Esophagus mucosa (tissue), 1 donor: ENCODE data around the gene ALG9. TPM values are rescaled to one million over a fixed set of nuclear protein-coding genes. Genes with fewer than 3 reads are reported as not detected.
"Not testable (repeated sequence)": the region's sequence is repeated elsewhere in the genome, so short reads cannot be mapped to it uniquely, and the experiment has no call there.

ENCODE experiments used
- ATAC-seq: fragments of 200-7000 bp; cut with Tn5 transposase; one replicate; pipeline ENCODE4 v1.9.1; 2020
- total RNA-seq: library from RNA; stranded (reverse); gene quantifications from one replicate; pipeline ENCODE4 v1.2.4, GENCODE V29; 2023
- donor health status: DM: yes; HTN: yes; CAD: no.

The ALG9 gene
- total RNA-seq, result 20.7 TPM

- ATAC-seq, result peak; percentile 80
Observed at GRCh38 chr11:111870886-111871692, at the start of gene ALG9. Gene ALG9, minus strand, starts transcription at chr11:111871581. Its CDS starts 99 bp downstream, at chr11:111871482.

- no peak for ATAC-seq
Observed at GRCh38 chr11:111920908-111921307, 49.5 kb upstream of the ALG9 start.

- ATAC-seq, result peak; percentile 88
Observed at GRCh38 chr11:111918390-111919256, 47.2 kb upstream of the ALG9 start, which contains the start of gene C11orf52. Gene C11orf52, plus strand, starts transcription at chr11:111918913. Its CDS starts 60 bp downstream, at chr11:111918973.

DNA sequence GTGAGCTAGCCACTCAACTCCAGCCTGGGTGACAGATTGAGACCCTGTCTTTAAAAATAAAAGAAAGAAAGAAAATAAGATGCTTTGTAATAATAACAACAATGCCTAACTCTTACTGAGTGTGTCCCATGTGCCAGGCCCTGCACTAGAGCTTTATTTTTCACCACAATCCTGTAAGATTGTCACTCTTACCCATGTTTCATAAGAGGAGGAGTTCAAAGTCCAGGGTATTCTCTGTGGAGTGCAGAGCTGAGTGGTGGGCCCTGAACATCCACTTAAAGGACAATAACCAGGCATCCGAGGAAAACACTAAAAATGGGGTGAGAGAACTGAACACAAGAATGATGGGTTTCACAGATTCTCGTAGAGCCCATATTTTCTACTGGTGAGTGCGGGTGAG, 46.4 kb upstream of the ALG9 start:
- ATAC-seq, result no peak

DNA sequence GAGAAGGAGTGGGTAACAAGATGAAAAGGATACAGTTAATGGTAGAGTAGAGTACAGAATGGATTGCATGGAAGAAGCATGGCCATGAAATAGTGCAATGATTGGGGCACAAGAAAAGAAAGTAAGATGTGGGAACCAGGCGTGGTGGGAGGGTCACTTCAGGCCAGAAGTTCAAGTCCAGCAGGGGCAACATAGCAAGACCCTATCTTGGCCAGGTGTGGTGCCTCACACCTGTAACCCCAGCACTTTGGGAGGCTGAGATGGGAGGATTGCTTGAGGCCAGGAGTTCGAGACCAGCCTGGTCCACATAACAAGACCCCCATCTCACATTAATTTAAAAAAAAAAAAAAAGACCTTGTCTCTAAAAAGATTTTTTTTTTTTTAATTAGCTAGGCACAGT, 45.9 kb upstream of the ALG9 start:
- ATAC-seq, result no peak

GRCh38 chr11:111916768-111917167, 45.4 kb upstream of the ALG9 start:
- no peak for ATAC-seq

GRCh38 chr11:111913997-111914396, 42.6 kb upstream of the ALG9 start:
- ATAC-seq, result no peak

DNA sequence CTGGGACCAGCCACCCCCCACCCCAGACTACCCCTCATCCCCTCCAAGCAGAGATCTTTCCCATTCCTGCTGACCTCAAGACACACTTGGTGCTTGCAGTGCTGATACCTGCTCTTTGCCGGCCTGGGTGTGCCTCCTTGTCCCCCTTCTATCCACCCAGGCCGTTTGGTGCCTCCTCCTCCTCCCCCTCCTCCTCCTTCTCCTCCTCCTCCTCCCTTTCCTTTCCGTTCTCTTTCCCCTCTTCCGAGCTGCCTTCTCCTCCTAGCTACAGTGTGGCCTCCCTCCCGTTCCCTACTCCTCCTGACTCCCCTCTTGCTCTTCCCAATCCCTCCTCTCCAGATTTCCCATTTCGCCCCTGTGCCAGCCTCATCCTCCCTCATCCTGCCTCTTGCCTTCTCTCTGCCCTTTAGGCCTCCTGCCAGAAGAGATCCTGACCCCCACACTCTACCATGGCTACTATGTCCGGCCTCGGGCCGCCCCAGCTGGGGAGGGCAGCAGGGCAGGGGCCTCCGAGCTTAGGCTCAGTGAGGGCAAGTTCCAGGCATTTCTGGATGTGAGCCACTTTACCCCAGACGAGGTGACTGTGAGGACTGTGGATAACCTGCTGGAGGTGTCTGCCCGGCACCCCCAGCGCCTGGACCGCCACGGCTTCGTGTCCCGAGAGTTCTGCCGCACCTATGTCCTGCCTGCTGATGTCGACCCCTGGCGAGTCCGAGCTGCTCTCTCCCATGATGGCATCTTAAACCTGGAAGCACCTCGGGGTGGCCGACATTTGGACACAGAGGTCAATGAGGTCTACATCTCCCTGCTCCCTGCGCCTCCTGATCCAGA, 41.9 kb upstream of the ALG9 start:
- no peak for ATAC-seq

GRCh38 chr11:111912535-111912934, 41.2 kb upstream of the ALG9 start, which contains the start of gene HSPB2:
Gene HSPB2, plus strand, starts transcription at chr11:111912734. Its CDS starts 96 bp downstream, at chr11:111912830.
- peak; percentile 2 for ATAC-seq

- peak; percentile 89 for ATAC-seq
Observed at GRCh38 chr11:111911563-111912401, 40.4 kb upstream of the ALG9 start, which contains the start of gene CRYAB. Gene CRYAB, minus strand, starts transcription at chr11:111911770. Its CDS starts 46 bp downstream, at chr11:111911724.

DNA sequence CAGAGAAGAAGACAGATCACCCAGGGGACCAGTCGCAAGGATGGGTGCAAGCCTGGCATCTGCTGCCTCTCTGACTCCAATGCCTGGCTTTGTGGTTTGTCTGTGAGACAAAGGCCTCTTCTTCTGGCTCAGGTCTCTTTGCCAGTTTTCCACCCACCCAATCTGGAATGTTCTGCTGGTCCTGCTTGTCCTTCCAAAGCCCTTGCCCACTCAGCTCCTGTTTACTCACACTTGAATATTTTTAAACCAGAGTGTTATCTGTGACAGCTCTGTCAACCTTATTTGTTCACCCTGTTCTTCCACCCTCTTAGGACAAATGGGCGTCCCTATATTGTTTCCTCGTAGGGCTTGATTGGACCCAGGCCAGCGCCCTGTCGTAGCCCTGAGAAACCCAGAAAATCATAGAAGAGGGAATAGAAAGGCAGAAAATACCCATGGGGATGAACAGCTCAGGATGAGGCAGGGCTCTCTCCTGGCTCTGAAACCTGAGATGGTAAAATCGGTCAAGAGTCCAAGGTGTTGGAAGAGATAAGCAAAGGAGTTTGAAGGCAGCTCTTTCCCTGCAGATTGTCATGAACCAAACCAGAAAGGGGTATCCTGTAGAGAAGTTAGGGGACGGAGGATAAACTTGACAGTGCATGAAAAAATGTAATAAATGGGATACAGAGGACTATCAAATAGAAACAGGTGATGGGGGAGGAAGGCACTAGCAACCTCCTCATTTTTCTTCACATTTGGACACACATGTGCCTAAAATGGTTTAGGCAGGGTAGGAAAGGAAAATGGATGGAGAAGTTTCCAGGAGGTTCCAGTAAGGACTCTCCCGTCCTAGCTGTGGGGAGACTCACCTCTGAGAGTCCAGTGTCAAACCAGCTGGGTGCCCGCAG, 39.5 kb upstream of the ALG9 start:
- peak; percentile 16 for ATAC-seq

- ATAC-seq, result no peak
Observed at GRCh38 chr11:111909378-111909777, 38.0 kb upstream of the ALG9 start.

DNA sequence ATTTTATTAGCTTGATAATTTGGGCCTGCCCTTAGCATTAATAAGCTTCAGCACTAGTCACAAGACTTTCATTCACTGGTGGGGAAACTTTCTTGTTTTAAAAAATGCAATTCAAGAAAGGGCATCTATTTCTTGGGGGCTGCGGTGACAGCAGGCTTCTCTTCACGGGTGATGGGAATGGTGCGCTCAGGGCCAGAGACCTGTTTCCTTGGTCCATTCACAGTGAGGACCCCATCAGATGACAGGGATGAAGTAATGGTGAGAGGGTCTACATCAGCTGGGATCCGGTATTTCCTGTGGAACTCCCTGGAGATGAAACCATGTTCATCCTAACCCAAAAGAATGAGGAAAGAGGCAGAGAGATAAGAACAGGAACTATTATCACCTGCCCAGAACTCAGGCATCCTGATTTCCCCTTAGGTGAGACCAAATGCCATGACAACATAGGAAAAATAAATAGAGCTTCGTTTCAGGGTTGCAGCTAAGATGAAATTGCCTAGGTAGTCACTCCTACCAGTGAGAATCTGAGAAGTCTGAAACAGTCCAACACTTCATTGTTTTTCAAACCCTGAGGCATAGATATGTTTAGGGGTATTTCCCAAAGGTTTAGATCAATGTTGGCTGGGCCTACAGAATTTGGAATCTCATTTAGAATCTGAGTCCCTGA, 37.4 kb upstream of the ALG9 start:
- no peak for ATAC-seq

DNA sequence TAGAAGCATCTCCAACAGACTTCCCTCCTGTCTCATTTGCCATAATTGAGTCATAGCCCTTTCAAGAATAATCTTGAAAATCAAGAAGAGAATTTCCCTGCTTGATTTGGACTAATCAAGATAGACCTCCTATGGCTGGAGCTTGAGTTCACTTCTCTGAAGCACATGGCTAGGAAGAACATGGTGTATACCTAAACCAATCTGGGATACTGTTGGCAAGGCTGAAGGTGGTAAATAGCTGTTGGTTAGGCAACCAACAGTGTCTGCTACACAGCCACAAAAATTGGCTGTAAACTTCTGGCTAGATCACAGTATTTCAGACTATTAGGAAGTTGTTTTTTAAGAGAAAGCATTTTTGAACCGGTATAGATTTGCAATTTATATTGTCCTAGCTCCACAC, 35.3 kb upstream of the ALG9 start:
- no peak for ATAC-seq

GRCh38 chr11:111905411-111905810, 34.0 kb upstream of the ALG9 start:
- ATAC-seq, result no peak

- ATAC-seq, result no peak
Observed at GRCh38 chr11:111886844-111887243, 15.5 kb upstream of the ALG9 start.

- no peak for ATAC-seq
Observed at GRCh38 chr11:111886032-111886431, 14.7 kb upstream of the ALG9 start.

GRCh38 chr11:111885053-111885452, 13.7 kb upstream of the ALG9 start:
- not testable (repeated sequence) for ATAC-seq

DNA sequence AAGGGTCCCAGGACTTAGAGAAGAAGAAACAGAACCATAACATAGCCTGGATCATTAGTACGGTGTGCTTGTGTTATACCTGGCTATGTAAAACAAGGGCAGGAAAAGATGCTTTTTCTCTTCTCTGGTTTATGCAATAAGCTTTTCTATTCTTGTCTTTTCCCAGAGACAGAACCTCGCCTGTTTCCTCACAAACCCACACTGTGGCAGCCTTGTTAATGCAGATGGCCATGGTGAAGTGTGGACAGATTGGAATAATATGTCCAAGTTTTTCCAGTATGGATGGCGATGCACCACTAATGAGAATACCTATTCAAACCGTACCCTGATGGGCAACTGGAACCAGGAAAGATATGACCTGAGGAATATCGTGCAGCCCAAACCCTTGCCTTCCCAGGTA, 10.8 kb upstream of the ALG9 start:
- ATAC-seq, result no peak

GRCh38 chr11:111879637-111879960, 8.2 kb upstream of the ALG9 start:
- ATAC-seq, result no peak
